ENCODE results near the gene HCRTR2. TPM values are rescaled to one million over a fixed set of nuclear protein-coding genes. Genes with fewer than 3 reads are reported as not detected.

The HCRTR2 gene
- not detected for total RNA-seq

GRCh38 chr6:55174211-55175026 is at the start of gene HCRTR2:
TSS of gene HCRTR2 (plus strand) at chr6:55174515. CDS start at chr6:55174588, 73 bp downstream.

GRCh38 chr6:55327169-55327568 is 152.9 kb downstream of the HCRTR2 start, which contains the start of gene GFRAL:
TSS of gene GFRAL (plus strand) at chr6:55327469. CDS start at chr6:55327555, 86 bp downstream.

Other genes starting within 250 kb of the HCRTR2 start
- not detected for gene GFRAL, start 153.0 kb downstream of the HCRTR2 start, total RNA-seq

Data from melanocyte of skin (primary cell).